HG03354 (cell line): ENCODE data around the gene PPM1G.

Experiments used
- ATAC-seq: cut with Tn5 transposase; IDR thresholded peaks from one replicate; pipeline ENCODE4 v1.9.1; 2021; ENCODE audit warnings: mild to moderate bottlenecking; ENCODE audit not compliant: unreplicated experiment, poor library complexity, severe bottlenecking

PPM1G gene

GRCh38 chr2:27420996-27421395, 11.6 kb upstream of the PPM1G start:
- ATAC-seq: no peak

DNA sequence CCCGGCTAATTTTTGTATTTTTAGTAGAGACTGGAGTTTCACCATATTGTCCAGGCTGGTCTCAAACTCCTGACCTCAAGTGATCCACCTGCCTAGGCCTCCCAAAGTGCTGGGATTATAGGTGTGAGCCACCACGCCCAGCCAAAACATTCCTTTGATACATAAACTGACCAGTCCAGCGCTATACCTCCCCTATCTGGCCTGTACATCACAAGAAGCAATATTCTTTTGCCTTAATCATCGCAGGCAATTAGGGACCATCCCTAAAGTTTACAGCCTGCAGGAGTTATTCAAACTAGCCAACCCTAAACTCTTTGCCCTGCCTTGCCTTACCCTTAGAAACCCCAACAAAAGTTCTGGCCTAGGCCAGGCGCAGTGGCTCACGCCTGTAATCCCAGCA, 6.8 kb upstream of the PPM1G start:
- no peak for ATAC-seq

- no peak for ATAC-seq
Measured at GRCh38 chr2:27412419-27413152, 3.2 kb upstream of the PPM1G start.

DNA sequence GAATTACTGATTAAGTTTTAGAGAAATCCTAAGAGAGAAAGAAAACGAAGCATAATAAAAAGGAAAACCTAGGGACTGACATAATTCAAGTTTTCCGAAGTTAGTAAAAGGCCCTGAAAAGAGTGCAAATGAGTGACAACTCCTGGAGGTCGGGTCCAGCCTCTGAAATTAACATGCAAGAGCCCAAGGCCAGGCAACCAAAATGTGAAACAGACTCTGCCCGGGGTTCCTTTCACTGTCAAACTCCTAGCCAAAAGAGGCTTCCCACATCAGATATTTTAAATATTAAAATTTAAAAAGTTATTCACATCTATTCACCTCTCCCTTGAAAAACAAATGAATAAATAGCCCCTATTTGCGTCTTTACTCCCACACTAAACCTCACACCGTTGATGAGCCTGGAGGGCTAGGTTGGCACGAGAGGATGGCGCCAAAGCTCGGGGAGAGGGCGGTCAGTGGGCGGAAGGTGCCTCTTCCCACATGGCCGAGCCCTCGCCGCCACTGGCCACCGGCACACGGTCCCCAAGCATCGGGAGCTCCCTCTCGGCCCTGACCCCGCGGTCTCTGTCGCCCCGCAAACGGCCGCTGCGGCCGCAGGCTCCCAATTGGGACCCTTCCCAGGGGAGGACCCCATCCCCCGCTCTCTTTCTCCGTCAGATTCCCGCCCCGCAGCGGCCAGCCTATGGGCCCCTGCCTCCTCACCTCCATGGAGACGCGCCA, 630 bp downstream of the PPM1G start:
- peak; percentile 30 for ATAC-seq

GRCh38 chr2:27407798-27408491, 1.4 kb downstream of the PPM1G start:
- ATAC-seq: no peak

GRCh38 chr2:27400348-27401135, 8.8 kb downstream of the PPM1G start:
- no peak for ATAC-seq

GRCh38 chr2:27398962-27399361, 10.4 kb downstream of the PPM1G start:
- ATAC-seq: no peak

GRCh38 chr2:27393225-27393624, 16.2 kb downstream of the PPM1G start:
- ATAC-seq: no peak

- ATAC-seq: no peak
Measured at GRCh38 chr2:27390822-27391679, 18.3 kb downstream of the PPM1G start.

DNA sequence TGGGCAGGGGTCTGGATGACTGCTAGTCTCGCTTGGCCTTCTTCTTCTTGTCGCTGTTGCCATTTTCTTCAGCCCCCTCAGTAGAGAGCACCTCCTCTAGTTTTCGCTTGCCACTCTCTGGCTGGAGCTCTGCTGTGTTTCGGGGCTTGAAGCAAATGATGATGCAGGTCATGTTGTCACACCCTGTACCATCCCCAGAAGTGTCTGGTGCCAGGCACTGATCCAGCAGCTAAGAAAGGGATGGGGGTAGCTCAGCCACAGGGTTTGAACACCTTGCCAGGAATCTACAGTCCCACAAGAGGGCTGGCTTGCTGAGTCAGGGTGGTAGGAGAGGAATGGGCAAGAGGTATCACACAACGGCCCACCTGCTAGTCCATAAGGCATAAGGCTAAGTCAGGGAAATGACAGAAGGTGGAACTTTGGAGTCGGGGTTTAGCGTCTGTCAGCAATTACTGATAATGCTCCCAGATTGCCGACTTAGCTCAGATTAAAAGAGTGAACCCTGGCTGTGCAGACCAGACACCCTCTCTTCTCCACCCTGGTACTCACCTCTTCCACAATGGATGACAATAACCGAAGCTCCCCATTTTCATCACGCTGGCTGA, 27.7 kb downstream of the PPM1G start:
- ATAC-seq: no peak

GRCh38 chr2:27380626-27381545, 28.5 kb downstream of the PPM1G start, which contains the start of gene ZNF513:
ZNF513 (minus strand) TSS chr2:27380734; CDS start chr2:27380526, 208 bp downstream.
- peak; percentile 90 for ATAC-seq

- ATAC-seq: peak; percentile 44
Measured at GRCh38 chr2:27379836-27380625, 29.4 kb downstream of the PPM1G start.

- no peak for ATAC-seq
Measured at GRCh38 chr2:27379383-27379835, 30.0 kb downstream of the PPM1G start.

GRCh38 chr2:27378809-27379290, 30.5 kb downstream of the PPM1G start:
- no peak for ATAC-seq

- no peak for ATAC-seq
Measured at GRCh38 chr2:27378096-27378808, 31.1 kb downstream of the PPM1G start.

- no peak for ATAC-seq
Measured at GRCh38 chr2:27377618-27378095, 31.7 kb downstream of the PPM1G start.
